K562 (cell line): ENCODE data around the gene NECTIN1. TPM values are rescaled to one million over a fixed set of nuclear protein-coding genes. Genes with fewer than 3 reads are reported as not detected.

Experiments used
- ATAC-seq: fragments of 200-7000 bp; cut with Tn5 transposase; 3 replicates; pipeline ENCODE4 v1.9.1; 2020; ENCODE audit warnings: moderate library complexity
- BruUV-seq: library from RNA; stranded (reverse); fragments of 400-500 nt; replicated peaks from 2 replicates; lab custom pipeline; 2021; lab: Mats Ljungman, UMichigan
- CTCF ChIA-PET: fragments of 300-600 bp; formaldehyde crosslinking; extraction: SDS; loops from one replicate; lab custom pipeline; 2021; ENCODE audit warnings: low intra/inter-chr PET ratio; lab: Yijun Ruan, JAX
- POLR2A ChIA-PET: fragments of 300-600, 350-650 bp; sonication (Branson Sonifier 250); formaldehyde crosslinking; extraction: SDS; loops from one replicate; lab custom pipeline; 2021; ENCODE audit warnings: antibody characterized with exemption, inconsistent platforms; lab: Yijun Ruan, JAX
- DNase-seq, 4 experiments: peaks; one replicate each; pipeline versions ENCODE4 v3.0.0 to v3.0.0-alpha.2; 2011 to 2018; ENCODE audit warnings: low spot score in 3 of 4, mixed read lengths in 3 of 4; ENCODE audit errors: extremely low read depth in 1 of 4
- FAIRE-seq: peaks from 2 replicates; lab custom pipeline; 2011; peaks lifted over from hg19 to GRCh38; lab: Jason Lieb, UNC
- H2AFZ ChIP-seq: 2 replicates; pipeline ENCODE4 v1.6.0; 2011; ENCODE audit warnings: low read depth, low read length, control low read depth, inconsistent platforms
- H3K27ac ChIP-seq: fragments of 200-600 bp; 3 replicates; pipeline ENCODE4 v1.8.0; 2011; ENCODE audit warnings: low read depth, mild to moderate bottlenecking, control low read depth, inconsistent platforms, low read length, moderate library complexity, mixed read lengths; ENCODE audit errors: extremely low read depth
- H3K27me3 ChIP-seq, 2 experiments: fragments of 300-600 bp in 1 of 2; 2 replicates in 1 of 2; 3 replicates in 1 of 2; pipeline versions ENCODE4 v1.6.0 to v1.8.0; 2011; ENCODE audit warnings: inconsistent platforms in 2 of 2, low read length in 2 of 2, mild to moderate bottlenecking in 1 of 2, mixed read lengths in 1 of 2, moderate library complexity in 1 of 2; ENCODE audit not compliant: control insufficient read depth in 2 of 2, insufficient read depth in 2 of 2
- H3K36me3 ChIP-seq: fragments of 300-600 bp; 3 replicates; pipeline ENCODE4 v1.8.0; 2011; ENCODE audit warnings: mild to moderate bottlenecking, low read length, inconsistent platforms; ENCODE audit not compliant: control insufficient read depth, insufficient read depth
- H3K4me1 ChIP-seq, 2 experiments: fragments of 200-600 bp in 1 of 2; replicated peaks in 1 of 2; 2 replicates in 1 of 2; 3 replicates in 1 of 2; pipeline versions ENCODE4 v1.5.1 to v1.8.0; 2011; ENCODE audit warnings: inconsistent platforms in 2 of 2, low read length in 2 of 2, mild to moderate bottlenecking in 1 of 2, mixed read lengths in 1 of 2, moderate library complexity in 1 of 2; ENCODE audit not compliant: control insufficient read depth in 2 of 2, insufficient read depth in 2 of 2
- H3K4me2 ChIP-seq: 2 replicates; pipeline ENCODE4 v1.6.1; 2011; ENCODE audit warnings: low read length, control low read depth, inconsistent platforms, mixed read lengths; ENCODE audit not compliant: insufficient read depth
- H3K4me3 ChIP-seq: fragments of 200-600 bp; sonication (generic), shearing (Covaris generic); 2 replicates; pipeline ENCODE4 v1.5.1; 2016; ENCODE audit warnings: control low read depth, inconsistent platforms
- H3K79me2 ChIP-seq: fragments of 200-600 bp; 3 replicates; pipeline ENCODE4 v1.8.0; 2011; ENCODE audit warnings: low read length, inconsistent platforms; ENCODE audit not compliant: control insufficient read depth, insufficient read depth
- H3K9ac ChIP-seq, 2 experiments: 2 replicates each; pipeline versions ENCODE4 v1.6.0 to v1.6.1; 2011; ENCODE audit warnings: low read depth in 2 of 2, low read length in 2 of 2, control low read depth in 1 of 2, inconsistent platforms in 1 of 2, mild to moderate bottlenecking in 1 of 2, mixed read lengths in 1 of 2; ENCODE audit not compliant: insufficient read depth in 1 of 2
- H3K9me1 ChIP-seq: one replicate; pipeline ENCODE4 v1.6.0; 2011; ENCODE audit warnings: inconsistent platforms, mild to moderate bottlenecking, low read length, moderate library complexity; ENCODE audit not compliant: control insufficient read depth, insufficient read depth
- H3K9me3 ChIP-seq: replicated peaks from 2 replicates; pipeline ENCODE4 v1.5.1; 2011; ENCODE audit warnings: low read depth, low read length, inconsistent platforms; ENCODE audit not compliant: control insufficient read depth, insufficient read depth
- H4K20me1 ChIP-seq: replicated peaks from 2 replicates; pipeline ENCODE4 v1.6.1; 2011; ENCODE audit warnings: low read length, inconsistent platforms, mixed read lengths; ENCODE audit not compliant: control insufficient read depth, insufficient read depth
- ASH1L ChIP-seq: fragments of 450-650 bp; IDR thresholded peaks from 2 replicates; pipeline ENCODE4 v1.6.1; 2018; ENCODE audit warnings: borderline replicate concordance, mild to moderate bottlenecking, low read depth; ENCODE audit not compliant: partially characterized antibody
- FOXJ2 ChIP-seq: fragments of 200-800 bp; sonication (Bioruptor generic); IDR thresholded peaks from 2 replicates; pipeline ENCODE4 v1.6.1; 2016; ENCODE audit warnings: missing genetic modification characterization, missing compliant biosample characterization
- SAFB ChIP-seq: fragments of 200-400 bp; formaldehyde crosslinking; IDR thresholded peaks from 2 replicates; pipeline ENCODE4 v1.6.1; 2017; ENCODE audit warnings: low read depth, low read length, borderline replicate concordance
- SMARCA5 ChIP-seq: fragments of 450-650 bp; IDR thresholded peaks from 2 replicates; pipeline ENCODE4 v1.6.1; 2016
- WGBS: fragments of 100-300 bp; shearing (Covaris generic); methylation state at CpG from one replicate; pipeline ENCODE4 v1.1.6; 2016; ENCODE audit warnings: low coverage, mixed read lengths; ENCODE audit not compliant: insufficient coverage; ENCODE audit errors: missing lambda C conversion rate; 5-methylcytosine and 5-hydroxymethylcytosine counted together
- in situ Hi-C: fragments of 300-500 bp; cut with MboI; formaldehyde crosslinking; loops from 4 replicates; pipeline ENCODE4 v1.15.0; 2018; ENCODE audit warnings: inconsistent platforms, mixed read lengths
- intact Hi-C: fragments of 100-400 bp; cut with micrococcal nuclease; formaldehyde crosslinking; loops from 2 replicates; pipeline ENCODE4 v1.14.2; 2022
- polyA plus RNA-seq, 8 experiments: library from polyadenylated mRNA; depleted of rRNA in 4 of 8; stranded (reverse) in 5 of 8; unstranded in 3 of 8; fragments of >200 nt; fragmentation: Nextera tagmentation in 2 of 8; fragmentation: Illumina TruSeq in 1 of 8; extraction: Ambion mirVana in 2 of 8; extraction: Trizol in 1 of 8; gene quantifications; 2 replicates each; pipeline versions ENCODE4 v1.2.1 to v1.2.3, GENCODE V29; 2011 to 2014; ENCODE audit warnings: inconsistent platforms in 1 of 8, missing spikeins in 1 of 8
- total RNA-seq, 7 experiments: library from RNA; depleted of rRNA in 6 of 7; stranded (reverse); fragments of >200 nt in 6 of 7; fragmentation: Illumina TruSeq in 2 of 7; extraction: Trizol in 2 of 7; gene quantifications; 2 replicates each; pipeline versions ENCODE4 v1.2.1 to v1.2.3, GENCODE V29; 2011 to 2021; ENCODE audit warnings: low replicate concordance in 1 of 7
- TF ChIP-seq, protein P1 (sequence below): fragments of 450-650 bp; IDR thresholded peaks from 2 replicates; pipeline ENCODE4 v1.6.1; 2016; ENCODE audit warnings: missing biosample characterization, missing genetic modification characterization

The NECTIN1 gene
- total and polyA plus RNA-seq, 9 of the 15 experiments (the other 6 are each of a cell fraction or from before 2014, with no cell fraction given) = 0.09 to 0.53 (median 0.23) TPM; not detected in 2

DNA sequence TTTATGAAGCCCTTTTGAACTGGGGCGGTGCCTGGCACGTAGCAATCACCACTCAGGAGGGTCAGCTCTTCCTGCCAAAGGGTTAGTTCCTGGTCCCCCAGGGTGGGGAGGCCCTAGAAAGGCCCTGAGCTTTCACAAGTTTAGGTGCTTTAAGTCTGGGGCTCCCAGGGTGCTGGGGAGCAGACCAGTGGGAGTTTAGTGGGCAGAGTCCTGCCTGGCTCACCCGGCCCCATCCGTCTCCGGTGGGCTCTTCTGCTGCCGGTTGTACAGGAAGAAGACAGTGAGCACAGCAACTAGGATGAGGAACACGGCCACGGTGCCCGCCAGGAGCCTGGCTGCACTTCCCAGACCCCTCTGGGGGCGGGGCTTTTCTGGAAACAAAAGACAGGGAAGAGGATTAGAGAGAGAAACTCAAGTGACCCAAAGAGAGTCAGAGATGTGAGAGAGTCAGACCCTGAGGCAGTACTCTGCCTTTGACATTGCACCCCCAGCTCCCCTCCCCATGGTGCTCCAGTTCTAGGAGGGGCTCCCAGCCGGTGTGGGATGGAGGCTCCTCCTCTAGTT, 89.3 kb downstream of the NECTIN1 start:
- WGBS = 2% methylated on average over 11 of the region's 11 CpGs
- BruUV-seq = no TSS peak

DNA sequence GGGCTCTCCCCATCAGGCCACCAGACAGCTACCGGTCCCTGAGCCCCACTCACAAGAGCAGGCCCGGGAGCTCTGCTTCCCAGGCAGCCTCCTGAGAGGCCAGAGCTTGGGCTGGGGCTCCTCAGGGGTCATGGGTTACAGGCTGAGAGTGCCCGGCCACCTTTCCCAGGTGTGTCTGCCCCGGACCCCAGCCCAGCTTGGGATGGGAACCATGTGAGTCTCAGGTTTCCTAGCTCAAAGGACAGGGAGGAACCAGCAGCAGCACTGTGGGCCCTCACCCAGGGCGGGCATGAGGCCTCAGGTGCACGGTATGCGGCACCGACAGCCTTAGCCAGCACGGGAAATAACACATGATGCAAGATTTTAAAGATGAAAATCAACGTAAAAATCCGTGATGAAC, 90.1 kb downstream of the NECTIN1 start:
- Histone ChIP-seq H3K36me3 (no peaks in the 10 kb centered on the region), H4K20me1 (peaks cover 9% of the 10 kb centered on the region; the same call in 1 of the 2 replicates), H3K4me2 (no peak overlapping the region), H3K9me1 (no peaks in the 10 kb centered on the region), H3K9me3 (no peaks in the 10 kb centered on the region), H2AFZ (no peak overlapping the region), H3K4me1 (no peaks in the 10 kb centered on the region; a peak in 1 of 5 replicates), H3K27me3 (peaks cover 3 to 59% of the 10 kb centered on the region in 2 experiments; a peak in 3 of 5 replicates), H3K79me2 (no peaks in the 10 kb centered on the region), H3K9ac (no peak overlapping the region), H3K27ac (no peak overlapping the region), H3K4me3 (no peak overlapping the region)
- TF ChIP-seq, protein P1, sequence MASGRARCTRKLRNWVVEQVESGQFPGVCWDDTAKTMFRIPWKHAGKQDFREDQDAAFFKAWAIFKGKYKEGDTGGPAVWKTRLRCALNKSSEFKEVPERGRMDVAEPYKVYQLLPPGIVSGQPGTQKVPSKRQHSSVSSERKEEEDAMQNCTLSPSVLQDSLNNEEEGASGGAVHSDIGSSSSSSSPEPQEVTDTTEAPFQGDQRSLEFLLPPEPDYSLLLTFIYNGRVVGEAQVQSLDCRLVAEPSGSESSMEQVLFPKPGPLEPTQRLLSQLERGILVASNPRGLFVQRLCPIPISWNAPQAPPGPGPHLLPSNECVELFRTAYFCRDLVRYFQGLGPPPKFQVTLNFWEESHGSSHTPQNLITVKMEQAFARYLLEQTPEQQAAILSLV (tag) = no peak
- no peak for TF ChIP-seq SAFB
- in situ Hi-C loops = no loop called here
- no peak for FAIRE-seq
- ChIA-PET CTCF (no interaction called here), POLR2A (interaction anchor here (0.6 to 1.8 kb wide), 4 partner anchors 15 to 119 kb away, joined by 3 to 4 read pairs (median 3); partner anchors contain the start of gene NECTIN1)
- DNase-seq = no peak
- no peak for ATAC-seq
- no TSS peak for BruUV-seq
- intact Hi-C loops = loop anchor here (10.0 kb wide), 1 partner anchor 154 kb away; no protein-coding TSS in a partner anchor
- WGBS = under 1% methylated on average over 11 of the region's 11 CpGs

More for the DNA sequence above, 89.3 kb downstream of the NECTIN1 start:
- H3K9me3 ChIP-seq = no peaks in the 10 kb centered on the region
- no peak overlapping the region for H3K4me2 ChIP-seq
- no peaks in the 10 kb centered on the region for H3K36me3 ChIP-seq
- CTCF ChIA-PET = no interaction called here
- FAIRE-seq (no peak), DNase-seq (no peak), ATAC-seq (no peak)
- H3K9ac ChIP-seq = no peak overlapping the region
- no peak overlapping the region for H2AFZ ChIP-seq
- no peak overlapping the region for H3K4me3 ChIP-seq
- TF ChIP-seq FOXJ2 (tag) (no peak), ASH1L (no peak), SMARCA5 (no peak)
- intact Hi-C loops (loop anchor here (10.0 kb wide), 1 partner anchor 155 kb away; no protein-coding TSS in a partner anchor), in situ Hi-C loops (no loop called here)
- POLR2A ChIA-PET = interaction anchor here (1.8 kb wide), 1 partner anchor 19 kb away, joined by 4 read pairs; no protein-coding TSS in a partner anchor
- H4K20me1 ChIP-seq = peaks cover 9% of the 10 kb centered on the region; the same call in 1 of the 2 replicates
- no peak overlapping the region for H3K27ac ChIP-seq
- no peaks in the 10 kb centered on the region; a peak in 1 of 5 replicates for H3K4me1 ChIP-seq
- H3K79me2 ChIP-seq = no peaks in the 10 kb centered on the region
- no peaks in the 10 kb centered on the region for H3K9me1 ChIP-seq
- peaks cover 3 to 59% of the 10 kb centered on the region in 2 experiments; a peak in 3 of 5 replicates for H3K27me3 ChIP-seq
